KMS-11 (cell line): ENCODE data around the gene CACNA1E.

Source experiments
- H2AFZ ChIP-seq: fragments of 200-600 bp; sonication (generic); 2 replicates; pipeline ENCODE4 v1.6.1; 2016; ENCODE audit warnings: antibody characterized with exemption, mixed run types, low read depth
- H3K27ac ChIP-seq: fragments of 200-600 bp; sonication (generic); 2 replicates; pipeline ENCODE4 v1.6.1; 2016; ENCODE audit warnings: mild to moderate bottlenecking, mixed run types
- H3K27me3 ChIP-seq: fragments of 200-600 bp; sonication (generic); 2 replicates; pipeline ENCODE4 v1.6.1; 2017; ENCODE audit warnings: mild to moderate bottlenecking, low read depth, mixed run types, moderate library complexity; ENCODE audit not compliant: insufficient read depth
- H3K36me3 ChIP-seq: fragments of 200-600 bp; sonication (generic); 2 replicates; pipeline ENCODE4 v1.6.1; 2017; ENCODE audit warnings: mild to moderate bottlenecking, mixed run types; ENCODE audit not compliant: insufficient read depth
- H3K4me1 ChIP-seq: fragments of 200-600 bp; sonication (generic); 2 replicates; pipeline ENCODE4 v1.6.1; 2016; ENCODE audit warnings: mild to moderate bottlenecking, low read depth, mixed run types; ENCODE audit not compliant: poor library complexity, severe bottlenecking
- H3K4me2 ChIP-seq: fragments of 200-600 bp; sonication (generic); 2 replicates; pipeline ENCODE4 v1.7.0; 2016; ENCODE audit warnings: mild to moderate bottlenecking, mixed run types
- H3K4me3 ChIP-seq: fragments of 200-600 bp; sonication (generic); IDR thresholded peaks from 2 replicates; pipeline ENCODE4 v1.6.1; 2017; ENCODE audit warnings: low read depth, low read length, mixed read lengths; ENCODE audit not compliant: insufficient read depth
- H3K79me2 ChIP-seq: fragments of 200-600 bp; sonication (generic); 2 replicates; pipeline ENCODE4 v1.6.1; 2016; ENCODE audit warnings: low read depth, mixed run types; ENCODE audit not compliant: insufficient read depth
- H3K9ac ChIP-seq: fragments of 200-600 bp; sonication (generic); 2 replicates; pipeline ENCODE4 v1.6.1; 2016; ENCODE audit warnings: mild to moderate bottlenecking, mixed run types
- H4K20me1 ChIP-seq: fragments of 200-600 bp; sonication (generic); 2 replicates; pipeline ENCODE4 v1.6.1; 2016; ENCODE audit warnings: mild to moderate bottlenecking, mixed run types; ENCODE audit not compliant: insufficient read depth
- CTCF ChIP-seq: fragments of 200-600 bp; sonication (generic); conservative IDR thresholded peaks from 2 replicates; pipeline ENCODE4 v1.6.1; 2017; ENCODE audit warnings: low read depth, mild to moderate bottlenecking, antibody characterized with exemption, low read length, moderate library complexity, mixed read lengths

Gene CACNA1E

GRCh38 chr1:181746224-181746623 lies 262.9 kb downstream of the CACNA1E start:
- H3K4me2 ChIP-seq = no peak overlapping the region
- TF ChIP-seq CTCF = no peak

GRCh38 chr1:181748013-181748412 lies 264.7 kb downstream of the CACNA1E start:
- Histone ChIP-seq H3K4me1 (no peaks in the 10 kb centered on the region), H3K4me2 (no peak overlapping the region), H3K79me2 (no peaks in the 10 kb centered on the region), H3K9ac (no peak overlapping the region), H3K4me3 (no peak overlapping the region), H3K27me3 (no peaks in the 10 kb centered on the region), H3K36me3 (no peaks in the 10 kb centered on the region), H4K20me1 (no peaks in the 10 kb centered on the region), H2AFZ (no peak overlapping the region), H3K27ac (no peak overlapping the region)
- no peak for TF ChIP-seq CTCF

More at GRCh38 chr1:181746224-181746623, 262.9 kb downstream of the CACNA1E start:
- Histone ChIP-seq H3K9ac (no peak overlapping the region), H3K27me3 (no peaks in the 10 kb centered on the region), H3K4me3 (no peak overlapping the region), H2AFZ (no peak overlapping the region), H3K36me3 (no peaks in the 10 kb centered on the region), H3K4me1 (no peaks in the 10 kb centered on the region), H3K27ac (no peak overlapping the region), H3K79me2 (no peaks in the 10 kb centered on the region), H4K20me1 (no peaks in the 10 kb centered on the region)

GRCh38 chr1:181754103-181754502 lies 270.8 kb downstream of the CACNA1E start:
- Histone ChIP-seq H3K27ac (no peak overlapping the region), H3K27me3 (no peaks in the 10 kb centered on the region)
- TF ChIP-seq CTCF = no peak

GRCh38 chr1:181759481-181759880 lies 276.2 kb downstream of the CACNA1E start:
- no peak for TF ChIP-seq CTCF

More at GRCh38 chr1:181754103-181754502, 270.8 kb downstream of the CACNA1E start:
- Histone ChIP-seq H3K36me3 (no peaks in the 10 kb centered on the region), H3K79me2 (no peaks in the 10 kb centered on the region), H4K20me1 (no peaks in the 10 kb centered on the region), H2AFZ (no peak overlapping the region), H3K9ac (no peak overlapping the region), H3K4me3 (no peak overlapping the region), H3K4me1 (no peaks in the 10 kb centered on the region), H3K4me2 (no peak overlapping the region)

More at GRCh38 chr1:181759481-181759880, 276.2 kb downstream of the CACNA1E start:
- Histone ChIP-seq H3K4me1 (no peaks in the 10 kb centered on the region), H3K27me3 (no peaks in the 10 kb centered on the region), H3K4me3 (no peak overlapping the region), H2AFZ (no peak overlapping the region), H3K4me2 (no peak overlapping the region), H3K36me3 (no peaks in the 10 kb centered on the region), H4K20me1 (no peaks in the 10 kb centered on the region), H3K9ac (no peak overlapping the region), H3K27ac (no peak overlapping the region), H3K79me2 (no peaks in the 10 kb centered on the region)
